ENCODE results near the gene HOTAIR. TPM values are rescaled to one million over a fixed set of nuclear protein-coding genes. Genes with fewer than 3 reads are reported as not detected.

HOTAIR gene
- total RNA-seq, 2 donors from 2014 or later: not detected

DNA sequence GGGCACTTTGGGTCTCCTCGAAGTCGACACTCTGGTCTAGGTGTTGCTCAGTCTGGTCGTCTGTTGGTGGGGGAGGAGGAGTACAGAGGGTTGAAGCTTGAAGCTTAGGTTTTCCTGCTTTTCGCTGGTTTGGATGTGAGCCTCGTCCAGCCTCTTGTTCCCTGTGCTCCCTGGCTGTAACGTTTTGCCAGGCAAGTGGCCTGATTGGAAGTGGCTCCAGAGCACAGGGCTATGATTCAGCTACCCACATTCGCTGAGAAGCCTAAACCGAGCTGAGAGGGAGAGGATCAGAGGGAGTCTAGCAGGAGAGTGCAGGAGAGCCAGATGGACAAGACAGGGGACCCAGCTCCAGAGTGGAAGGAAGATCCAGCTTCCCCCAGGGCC lies 16.3 kb upstream of the HOTAIR start:
- H3K4me1 Mint-ChIP-seq (ENCODE audit: low read depth in 2 of 2): peaks cover 44 to 46% of the 10 kb centered on the region in 2 donors
- ATAC-seq: no peak
- no peaks in the 10 kb centered on the region for H3K9me3 Mint-ChIP-seq
- no peak for DNase-seq (ENCODE audit: low spot score)
- no peak overlapping the region for H3K27ac Mint-ChIP-seq
- H3K27me3 Mint-ChIP-seq: peaks cover 80 to 98% of the 10 kb centered on the region in 2 donors
- H3K4me3 Mint-ChIP-seq: no peak overlapping the region
- H3K36me3 Mint-ChIP-seq: no peaks in the 10 kb centered on the region

DNA sequence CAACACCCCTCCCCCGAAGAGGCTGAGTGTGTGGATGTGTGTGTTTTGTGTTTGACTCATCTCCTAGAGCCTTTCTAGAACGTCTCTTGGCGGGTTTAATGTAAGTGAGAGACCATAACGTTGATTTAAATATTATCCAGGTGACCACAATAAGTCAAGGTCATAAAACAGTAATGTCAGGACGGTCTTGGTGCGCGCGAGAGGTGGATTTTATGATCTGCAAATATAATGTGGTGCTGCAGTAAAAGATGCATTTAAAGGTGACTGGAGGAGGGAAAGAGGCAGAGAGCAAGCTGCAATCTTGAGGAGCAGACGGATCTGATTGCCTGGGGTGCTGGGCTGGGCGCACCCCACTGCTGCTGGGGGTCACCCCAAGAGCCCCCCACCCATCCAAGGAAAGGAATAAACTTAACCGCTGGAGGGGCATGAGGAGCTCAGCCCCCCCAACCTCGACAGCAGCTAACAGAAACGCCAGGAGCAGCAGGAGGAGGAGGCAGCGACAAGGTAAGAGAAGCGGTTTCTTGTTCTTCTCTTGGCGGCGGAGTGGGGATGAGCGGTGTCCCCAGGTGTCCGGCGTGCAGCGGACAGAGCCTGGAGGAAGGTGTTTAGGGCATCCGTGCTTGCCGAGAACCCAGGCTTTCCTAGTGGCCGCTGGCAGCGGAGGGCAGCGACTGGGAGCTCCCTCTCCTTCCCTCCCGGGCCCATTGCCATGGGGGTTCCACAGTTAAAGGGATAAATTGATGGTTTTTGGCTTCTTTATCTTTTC lies 15.7 kb upstream of the HOTAIR start:
- peaks cover 38 to 43% of the 10 kb centered on the region in 2 donors for H3K4me1 Mint-ChIP-seq (ENCODE audit: low read depth in 2 of 2)
- no peak for DNase-seq (ENCODE audit: low spot score)
- peaks cover 77 to 94% of the 10 kb centered on the region in 2 donors for H3K27me3 Mint-ChIP-seq
- peak overlapping the region; percentile 9 for H3K4me3 Mint-ChIP-seq
- H3K36me3 Mint-ChIP-seq: no peaks in the 10 kb centered on the region
- no peak overlapping the region for H3K27ac Mint-ChIP-seq
- H3K9me3 Mint-ChIP-seq: no peaks in the 10 kb centered on the region
- no peak for ATAC-seq

DNA sequence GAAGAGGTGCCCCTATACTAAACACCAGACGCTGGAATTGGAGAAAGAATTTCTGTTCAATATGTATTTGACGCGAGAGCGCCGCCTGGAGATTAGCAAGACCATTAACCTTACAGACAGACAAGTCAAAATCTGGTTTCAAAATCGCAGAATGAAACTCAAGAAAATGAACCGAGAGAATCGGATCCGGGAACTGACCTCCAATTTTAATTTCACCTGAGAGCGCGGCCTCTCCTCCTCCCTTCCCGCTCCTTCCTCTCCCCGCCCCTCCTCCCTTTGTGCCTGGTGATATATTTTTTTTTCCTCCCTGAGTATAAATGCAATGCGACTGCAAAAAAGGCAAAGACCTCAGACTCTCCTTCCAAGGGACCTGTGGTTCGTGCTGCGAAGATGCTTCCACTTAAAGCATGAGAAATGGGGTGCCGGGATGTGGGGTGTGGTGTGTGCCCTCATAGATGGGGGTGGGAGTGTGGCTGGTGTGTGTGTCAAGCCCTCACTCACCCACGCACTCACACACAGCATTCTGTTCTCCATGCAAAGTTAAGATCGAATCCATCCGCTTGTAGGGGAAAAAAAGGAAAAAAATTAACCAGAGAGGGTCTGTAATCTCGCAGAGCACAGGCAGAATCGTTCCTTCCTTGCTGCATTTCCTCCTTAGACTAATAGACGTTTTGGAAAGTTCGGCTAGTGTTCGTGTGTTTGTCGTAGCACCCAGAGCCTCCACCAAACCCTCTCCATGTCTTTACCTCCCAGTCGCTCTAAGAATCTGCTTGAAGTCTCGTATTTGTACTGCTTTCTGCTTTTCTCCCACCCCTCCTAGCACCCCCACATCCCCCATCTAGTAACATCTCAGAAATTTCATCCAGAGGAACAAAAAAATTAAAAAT lies 14.7 kb upstream of the HOTAIR start:
- Mint-ChIP-seq H3K27me3 (peaks cover 78 to 94% of the 10 kb centered on the region in 2 donors), H3K36me3 (no peaks in the 10 kb centered on the region), H3K9me3 (no peaks in the 10 kb centered on the region), H3K4me1 (ENCODE audit: low read depth in 2 of 2) (peaks cover 30 to 41% of the 10 kb centered on the region in 2 donors), H3K27ac (no peak overlapping the region), H3K4me3 (peak overlapping the region; percentile 9)
- no peak for DNase-seq (ENCODE audit: low spot score)
- no peak for ATAC-seq

DNA sequence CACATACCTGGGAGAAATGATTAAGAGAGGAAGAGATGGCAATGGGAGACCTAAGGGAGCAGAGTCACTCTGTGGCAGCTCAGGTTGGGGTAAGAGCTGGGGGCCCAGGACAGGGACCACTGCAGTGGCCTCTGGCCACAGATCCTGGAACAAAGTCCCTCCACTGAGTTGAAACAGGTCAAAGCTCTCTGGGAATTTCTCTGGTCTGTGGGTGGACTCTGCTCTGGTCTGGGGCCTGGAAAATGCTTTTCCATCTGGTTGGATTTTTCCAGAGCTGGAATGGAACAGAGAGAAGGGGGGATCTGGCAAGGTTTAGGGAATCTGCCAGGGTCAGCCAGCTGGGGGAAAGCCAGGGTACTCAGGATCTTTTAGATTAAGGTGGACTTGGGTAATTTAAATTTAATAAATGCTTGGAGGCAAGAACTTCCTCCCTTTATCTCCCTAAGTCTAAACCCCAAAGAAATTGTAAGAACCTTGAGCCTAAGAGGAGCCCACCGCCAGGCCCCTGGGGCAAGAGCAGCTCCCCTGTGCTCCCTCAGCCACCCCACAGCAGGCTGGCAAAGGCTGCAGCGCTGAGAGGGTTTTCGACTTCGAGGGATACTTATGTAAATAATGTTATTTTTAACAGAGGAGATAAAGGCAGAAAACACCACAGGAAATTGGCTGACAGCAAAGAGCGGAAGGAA lies 13.9 kb upstream of the HOTAIR start:
- DNase-seq (ENCODE audit: low spot score) (no peak), ATAC-seq (no peak)
- H3K9me3 Mint-ChIP-seq: no peaks in the 10 kb centered on the region
- no peak overlapping the region for H3K27ac Mint-ChIP-seq
- peaks cover 30 to 38% of the 10 kb centered on the region in 2 donors for H3K4me1 Mint-ChIP-seq (ENCODE audit: low read depth in 2 of 2)
- no peaks in the 10 kb centered on the region for H3K36me3 Mint-ChIP-seq
- H3K4me3 Mint-ChIP-seq: peak overlapping the region; percentile 9
- peaks cover 73 to 87% of the 10 kb centered on the region in 2 donors for H3K27me3 Mint-ChIP-seq

DNA sequence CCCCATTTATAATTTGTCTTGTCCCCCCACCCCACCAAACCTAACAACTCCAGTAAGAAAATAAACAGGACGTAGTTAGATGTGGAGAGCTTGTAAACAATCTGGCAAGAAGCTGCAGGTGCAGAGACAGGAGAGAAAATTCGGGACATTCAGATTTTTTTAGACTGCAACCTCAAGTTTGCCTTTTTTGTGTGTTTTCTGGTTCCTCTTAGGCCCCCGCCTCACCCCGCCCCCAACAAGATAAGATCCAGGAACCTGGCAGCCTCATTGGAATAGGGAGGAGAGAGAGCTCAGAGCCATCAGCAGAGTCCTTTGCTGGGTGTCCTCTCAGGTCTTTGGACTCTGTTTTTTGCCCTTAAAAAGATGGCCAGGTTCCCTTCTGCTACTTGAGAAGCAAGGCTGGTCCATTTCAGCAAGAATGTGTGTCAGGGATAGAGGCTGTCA lies 13.1 kb upstream of the HOTAIR start:
- peaks cover 30 to 34% of the 10 kb centered on the region in 2 donors for H3K4me1 Mint-ChIP-seq (ENCODE audit: low read depth in 2 of 2)
- ATAC-seq (no peak), DNase-seq (ENCODE audit: low spot score) (no peak)
- no peak overlapping the region for H3K4me3 Mint-ChIP-seq
- H3K9me3 Mint-ChIP-seq: no peaks in the 10 kb centered on the region
- H3K27ac Mint-ChIP-seq: no peak overlapping the region
- no peaks in the 10 kb centered on the region for H3K36me3 Mint-ChIP-seq
- peaks cover 73 to 88% of the 10 kb centered on the region in 2 donors for H3K27me3 Mint-ChIP-seq

DNA sequence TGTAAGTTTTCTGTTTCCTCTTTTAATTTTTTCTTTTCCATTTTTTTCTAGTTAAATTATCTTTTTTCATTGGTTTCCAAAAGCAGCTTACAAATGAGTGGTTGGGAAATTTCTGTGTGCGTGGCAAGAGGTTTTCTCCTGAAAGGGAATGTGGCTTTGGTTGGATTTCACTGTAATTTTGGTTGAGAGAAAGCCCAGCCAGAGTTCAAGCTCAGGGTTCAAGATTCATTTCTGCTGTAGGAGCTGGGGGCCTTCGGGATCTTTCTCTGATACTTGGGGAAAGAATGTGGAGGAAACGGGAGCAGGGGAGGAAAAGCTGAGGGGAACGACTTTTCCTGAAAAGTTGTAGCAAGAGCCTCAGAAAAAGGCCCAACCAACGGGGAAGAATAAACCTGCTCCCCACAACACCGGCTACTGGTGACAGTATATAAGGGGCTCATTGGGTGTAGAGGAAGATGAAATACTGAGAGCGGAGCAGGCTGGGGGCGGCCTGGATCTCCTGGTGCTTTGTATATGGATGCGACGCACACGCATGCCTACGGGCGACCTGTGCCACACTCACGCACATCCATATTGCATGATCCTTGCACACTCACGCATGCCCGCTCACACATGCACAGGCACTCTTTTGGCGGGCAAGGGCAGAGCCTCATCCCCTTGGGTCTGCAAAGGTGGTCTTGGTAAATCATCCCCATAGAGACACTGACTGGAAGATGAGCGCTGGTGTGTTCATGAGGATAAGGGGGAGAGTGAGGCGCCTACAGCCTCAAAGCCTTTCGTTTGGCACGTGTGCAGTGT lies 12.1 kb upstream of the HOTAIR start:
- H3K4me3 Mint-ChIP-seq: peak overlapping the region; percentile 17
- peaks cover 30 to 34% of the 10 kb centered on the region in 2 donors for H3K4me1 Mint-ChIP-seq (ENCODE audit: low read depth in 2 of 2)
- peaks cover 71 to 85% of the 10 kb centered on the region in 2 donors for H3K27me3 Mint-ChIP-seq
- DNase-seq (ENCODE audit: low spot score) (no peak), ATAC-seq (no peak)
- no peak overlapping the region for H3K27ac Mint-ChIP-seq
- H3K36me3 Mint-ChIP-seq: no peaks in the 10 kb centered on the region
- H3K9me3 Mint-ChIP-seq: no peaks in the 10 kb centered on the region

DNA sequence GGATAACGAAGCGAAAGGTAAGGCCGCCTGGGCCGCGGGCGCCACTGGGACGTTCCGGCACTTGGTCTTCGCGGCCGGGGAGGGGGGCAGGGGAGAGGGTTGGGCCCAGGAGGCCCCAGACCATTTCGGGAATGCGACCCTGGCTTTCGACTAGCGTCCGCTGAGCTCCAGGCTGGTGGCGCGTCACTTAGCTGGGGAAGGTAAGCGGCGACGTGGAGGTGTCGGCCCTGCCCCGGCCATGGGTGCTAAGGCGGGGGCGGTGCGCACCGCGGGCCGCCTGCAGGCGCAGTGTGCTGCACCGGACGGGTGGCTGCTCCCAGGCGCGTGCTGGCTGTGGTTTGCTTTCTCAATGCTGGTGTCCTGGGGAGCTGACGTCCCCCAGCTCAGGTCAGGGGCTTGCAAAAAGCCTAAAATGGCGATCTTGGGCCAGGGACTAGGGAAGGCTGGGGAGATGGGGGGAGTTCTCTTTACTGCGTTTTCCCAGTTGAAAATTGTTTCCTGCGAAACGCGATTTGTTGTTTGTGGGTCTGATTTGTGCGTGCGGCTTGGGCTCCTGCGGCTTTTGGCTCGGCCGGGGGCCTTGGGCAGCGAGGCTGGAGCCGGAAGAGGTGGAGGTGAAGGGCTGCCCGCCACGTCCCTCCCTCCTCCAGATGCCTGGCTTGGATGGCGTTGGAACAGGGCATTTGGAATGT lies 11.4 kb upstream of the HOTAIR start:
- peaks cover 30 to 34% of the 10 kb centered on the region in 2 donors for H3K4me1 Mint-ChIP-seq (ENCODE audit: low read depth in 2 of 2)
- ATAC-seq (peak; percentile 62 to 70), DNase-seq (ENCODE audit: low spot score) (no peak)
- H3K27me3 Mint-ChIP-seq: peaks cover 75 to 85% of the 10 kb centered on the region in 2 donors
- no peaks in the 10 kb centered on the region for H3K36me3 Mint-ChIP-seq
- H3K9me3 Mint-ChIP-seq: no peaks in the 10 kb centered on the region
- H3K27ac Mint-ChIP-seq: no peak overlapping the region
- peak overlapping the region; percentile 39 for H3K4me3 Mint-ChIP-seq

DNA sequence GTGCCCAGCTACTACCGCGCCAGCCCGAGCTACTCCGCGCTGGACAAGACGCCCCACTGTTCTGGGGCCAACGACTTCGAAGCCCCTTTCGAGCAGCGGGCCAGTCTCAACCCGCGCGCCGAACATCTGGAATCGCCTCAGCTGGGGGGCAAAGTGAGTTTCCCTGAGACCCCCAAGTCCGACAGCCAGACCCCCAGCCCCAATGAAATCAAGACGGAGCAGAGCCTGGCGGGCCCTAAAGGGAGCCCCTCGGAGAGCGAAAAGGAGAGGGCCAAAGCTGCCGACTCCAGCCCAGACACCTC lies 10.9 kb upstream of the HOTAIR start:
- Mint-ChIP-seq H3K4me3 (peak overlapping the region; percentile 65), H3K27ac (no peak overlapping the region), H3K27me3 (peaks cover 75 to 85% of the 10 kb centered on the region in 2 donors), H3K4me1 (ENCODE audit: low read depth in 2 of 2) (peaks cover 30% of the 10 kb centered on the region in 2 donors), H3K36me3 (no peaks in the 10 kb centered on the region), H3K9me3 (no peaks in the 10 kb centered on the region)
- ATAC-seq (no peak), DNase-seq (ENCODE audit: low spot score) (no peak)

DNA sequence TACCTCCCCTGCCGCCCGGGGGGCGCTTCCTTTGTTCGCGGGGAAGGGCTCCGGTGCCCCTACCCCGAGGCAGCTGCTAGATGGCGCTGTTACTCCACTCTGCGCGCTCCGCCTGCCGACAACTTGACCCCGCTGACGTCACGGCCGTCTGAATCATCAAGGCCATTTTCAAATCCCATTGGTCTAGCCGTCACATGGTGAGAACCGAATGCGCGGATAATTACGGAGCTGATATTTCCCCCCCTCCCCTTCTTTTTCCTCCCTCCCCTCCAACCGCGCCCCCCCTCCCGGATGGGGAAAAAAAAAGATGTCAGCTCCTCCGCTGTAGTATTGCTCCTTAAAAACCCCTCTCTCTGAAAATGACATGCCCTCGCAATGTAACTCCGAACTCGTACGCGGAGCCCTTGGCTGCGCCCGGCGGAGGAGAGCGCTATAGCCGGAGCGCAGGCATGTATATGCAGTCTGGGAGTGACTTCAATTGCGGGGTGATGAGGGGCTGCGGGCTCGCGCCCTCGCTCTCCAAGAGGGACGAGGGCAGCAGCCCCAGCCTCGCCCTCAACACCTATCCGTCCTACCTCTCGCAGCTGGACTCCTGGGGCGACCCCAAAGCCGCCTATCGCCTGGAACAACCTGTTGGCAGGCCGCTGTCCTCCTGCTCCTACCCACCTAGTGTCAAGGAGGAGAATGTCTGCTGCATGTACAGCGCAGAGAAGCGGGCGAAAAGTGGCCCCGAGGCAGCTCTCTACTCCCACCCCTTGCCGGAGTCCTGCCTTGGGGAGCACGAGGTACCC lies 10.3 kb upstream of the HOTAIR start, which contains the start of gene HOXC10:
Gene HOXC10 (plus strand): TSS at position 246 of the 791 bp plus-strand sequence. CDS start 114 bp downstream, at position 360.
- H3K36me3 Mint-ChIP-seq: no peaks in the 10 kb centered on the region
- peak within 1 kb of the TSS; percentile 65 for H3K4me3 Mint-ChIP-seq
- H3K27me3 Mint-ChIP-seq: peaks cover 75 to 85% of the 10 kb centered on the region in 2 donors
- no peaks in the 10 kb centered on the region for H3K9me3 Mint-ChIP-seq
- peak; percentile 79 to 91 for ATAC-seq
- DNase-seq (ENCODE audit: low spot score): peak; percentile 87
- H3K4me1 Mint-ChIP-seq (ENCODE audit: low read depth in 2 of 2): peaks cover 25 to 28% of the 10 kb centered on the region in 2 donors
- H3K27ac Mint-ChIP-seq: no peak within 1 kb of the TSS

DNA sequence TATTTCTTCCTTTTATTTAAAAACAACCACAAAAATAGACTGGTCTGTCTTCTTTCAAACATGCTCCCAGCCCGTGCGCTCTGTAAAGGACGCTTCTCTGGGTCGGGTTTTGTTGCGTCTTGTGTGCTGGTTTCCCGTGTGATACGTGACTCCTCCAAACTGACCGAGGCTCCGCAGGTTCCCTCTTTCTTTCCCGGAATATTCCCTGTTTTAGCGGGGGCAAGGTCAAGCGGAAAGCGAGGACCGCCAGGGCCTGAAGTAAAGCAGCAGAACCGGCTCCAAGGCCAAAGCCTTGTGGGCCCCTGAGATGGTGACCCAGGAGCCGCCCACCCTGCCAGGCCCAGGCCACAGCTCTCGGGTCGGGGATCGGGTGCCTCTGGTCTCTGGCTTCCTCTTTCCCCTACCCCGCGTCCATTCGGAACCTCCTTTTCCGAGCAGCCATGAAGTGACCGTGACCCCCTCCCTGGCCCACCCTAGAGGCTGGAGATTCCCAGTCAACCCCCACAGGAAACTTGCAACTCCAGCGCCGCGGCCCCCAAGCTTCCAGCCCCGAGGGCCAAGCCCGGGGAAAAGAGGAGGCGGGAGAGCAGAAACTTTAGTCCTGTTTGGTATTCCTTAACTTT lies 9.3 kb upstream of the HOTAIR start:
- Mint-ChIP-seq H3K4me3 (no peak overlapping the region), H3K27me3 (peaks cover 75 to 85% of the 10 kb centered on the region in 2 donors), H3K9me3 (no peaks in the 10 kb centered on the region), H3K4me1 (ENCODE audit: low read depth in 2 of 2) (peaks cover 16 to 19% of the 10 kb centered on the region in 2 donors), H3K27ac (no peak overlapping the region), H3K36me3 (no peaks in the 10 kb centered on the region)
- ATAC-seq (no peak), DNase-seq (ENCODE audit: low spot score) (no peak)

DNA sequence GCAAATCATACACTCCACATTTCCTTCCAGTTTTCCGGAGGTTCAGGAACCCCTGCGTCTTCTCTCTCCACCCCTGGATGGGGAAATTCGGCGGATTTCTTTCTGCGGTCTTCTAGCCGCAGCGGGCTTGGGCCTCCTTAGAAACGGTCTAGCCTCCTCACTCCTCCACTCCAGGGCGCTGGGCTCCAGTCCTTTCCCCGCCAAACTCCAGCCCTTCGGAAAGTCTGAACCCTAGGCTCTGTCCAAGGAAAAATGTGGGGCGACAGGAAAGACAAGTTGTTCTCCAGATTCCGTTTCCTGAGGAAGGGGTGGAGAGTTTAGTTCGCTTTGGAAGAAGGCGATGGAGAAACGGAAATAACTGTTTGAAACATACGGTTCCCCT lies 8.8 kb upstream of the HOTAIR start:
- peaks cover 13 to 16% of the 10 kb centered on the region in 2 donors for H3K4me1 Mint-ChIP-seq (ENCODE audit: low read depth in 2 of 2)
- peaks cover 72 to 85% of the 10 kb centered on the region in 2 donors for H3K27me3 Mint-ChIP-seq
- H3K9me3 Mint-ChIP-seq: no peaks in the 10 kb centered on the region
- ATAC-seq (no peak), DNase-seq (ENCODE audit: low spot score) (no peak)
- H3K4me3 Mint-ChIP-seq: no peak overlapping the region
- H3K36me3 Mint-ChIP-seq: no peaks in the 10 kb centered on the region
- H3K27ac Mint-ChIP-seq: no peak overlapping the region

All from natural killer cell treated with Interleukin-12 subunit alpha and Interleukin-12 subunit beta and Interleukin-15 and Interleukin-18, amount 100 ng/mL, for 72 hours (primary cell).